NCI-H1048 (cell line): ENCODE measurements around the gene FAM3C.
"Not testable (repeated sequence)": the region's sequence is repeated elsewhere in the genome, so short reads cannot be mapped to it uniquely, and the experiment has no call there.

Experiments used
- DNase-seq: peaks from one replicate; lab custom pipeline; 2025; lab: John Stamatoyannopoulos, UW

FAM3C gene

DNA sequence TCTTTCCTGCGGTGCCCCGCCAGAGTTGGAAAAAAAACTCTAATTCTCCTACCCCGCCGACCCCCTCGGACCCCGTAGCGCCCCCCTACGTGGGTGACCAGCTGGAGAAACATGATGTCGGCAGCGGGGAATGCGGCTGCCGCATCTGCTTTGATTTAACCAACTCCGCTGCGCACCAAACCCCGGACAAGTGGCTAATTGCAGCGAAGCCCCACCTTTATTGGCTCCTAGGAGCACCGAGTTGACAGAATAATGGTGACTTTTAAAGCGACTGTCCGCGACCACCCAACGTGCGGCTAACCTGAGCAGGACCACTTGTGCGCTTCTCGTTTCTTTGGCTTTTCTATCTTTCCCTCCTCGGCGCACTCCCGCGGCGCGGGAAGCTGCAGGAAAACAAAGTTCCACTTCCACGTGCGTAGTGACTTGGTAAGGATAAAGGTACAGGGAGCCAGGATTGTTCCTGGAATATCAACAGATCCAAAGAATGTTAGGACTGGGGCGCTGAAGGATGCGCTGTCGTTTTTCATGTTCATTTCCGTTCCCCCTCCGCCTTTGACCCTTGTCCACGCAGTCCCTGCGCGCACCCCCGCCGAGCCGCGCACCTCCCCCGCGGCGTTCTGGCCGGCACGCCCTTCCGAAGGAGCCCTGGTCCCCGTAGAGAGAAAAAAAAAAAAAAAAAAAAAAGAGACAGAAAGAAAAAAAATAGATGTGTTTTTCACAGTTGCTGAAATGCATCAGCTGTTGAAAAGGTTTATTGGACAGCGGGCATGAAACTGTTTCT is 65.9 kb downstream of the FAM3C start:
- no peak for DNase-seq

DNA sequence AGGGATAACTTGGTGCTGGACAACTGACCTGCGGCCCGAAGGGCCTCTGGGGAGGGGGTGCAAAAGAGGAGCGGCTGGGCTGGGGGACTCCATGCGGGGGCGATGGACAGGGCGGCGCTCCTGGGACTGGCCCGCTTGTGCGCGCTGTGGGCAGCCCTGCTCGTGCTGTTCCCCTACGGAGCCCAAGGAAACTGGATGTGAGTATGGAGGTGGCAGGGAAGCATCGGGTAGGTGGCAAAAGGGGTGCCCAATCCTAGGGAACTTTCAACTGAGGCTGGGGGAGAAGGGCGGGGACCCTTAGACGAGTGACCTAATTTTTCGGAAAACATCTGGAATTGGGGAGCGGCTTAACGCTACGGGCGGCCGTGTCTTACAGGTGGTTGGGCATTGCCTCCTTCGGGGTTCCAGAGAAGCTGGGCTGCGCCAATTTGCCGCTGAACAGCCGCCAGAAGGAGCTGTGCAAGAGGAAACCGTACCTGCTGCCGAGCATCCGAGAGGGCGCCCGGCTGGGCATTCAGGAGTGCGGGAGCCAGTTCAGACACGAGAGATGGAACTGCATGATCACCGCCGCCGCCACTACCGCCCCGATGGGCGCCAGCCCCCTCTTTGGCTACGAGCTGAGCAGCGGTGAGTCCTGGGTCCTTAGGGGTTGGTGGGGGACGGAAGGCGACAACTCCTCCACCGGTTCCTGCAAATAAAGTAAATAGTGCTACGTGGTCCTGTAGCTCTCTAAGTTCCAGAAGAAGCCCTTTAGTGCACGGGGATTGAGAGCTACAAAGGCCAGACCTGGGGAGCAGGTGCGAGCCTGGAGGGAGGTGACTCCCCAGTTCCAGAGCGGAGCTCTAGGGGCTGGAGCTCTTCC is 66.7 kb downstream of the FAM3C start:
- DNase-seq = no peak

DNA sequence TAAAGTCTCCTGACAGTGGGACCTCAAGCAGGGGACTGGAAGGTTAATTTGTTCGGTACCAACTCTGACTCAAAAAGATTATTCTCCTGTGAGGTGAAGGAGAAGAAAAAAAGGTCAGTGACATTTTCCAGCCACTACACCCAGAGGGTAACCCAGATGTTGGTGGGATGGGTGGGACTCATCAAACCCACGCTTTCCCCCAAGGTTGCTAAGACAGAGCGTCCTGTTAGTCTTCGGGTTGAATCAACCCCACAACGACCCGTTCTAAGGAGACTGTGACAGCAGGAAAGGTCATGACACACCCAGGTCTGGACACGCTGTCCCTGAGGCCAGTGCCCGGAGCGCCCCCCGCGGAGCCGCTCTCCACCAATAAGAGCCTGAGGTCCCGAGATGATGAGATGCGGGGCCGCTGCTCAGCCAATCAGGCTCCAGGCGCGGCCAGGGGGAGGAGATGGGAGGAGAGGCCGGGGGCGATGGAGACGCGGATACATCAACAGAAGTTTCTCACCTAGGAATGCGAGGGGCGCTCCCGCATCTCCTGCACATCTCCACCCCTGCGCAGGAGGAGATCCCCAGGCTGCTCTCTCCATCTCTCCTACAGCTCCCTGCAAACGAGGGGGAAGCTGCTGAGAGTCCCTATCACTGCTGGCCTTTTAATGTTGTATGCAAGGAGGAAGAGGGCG is 67.5 kb downstream of the FAM3C start, which contains the start of gene WNT16:
Gene WNT16, plus strand, starts transcription at position 493 of the 683 bp plus-strand sequence. CDS start 293 bp downstream, outside the sequence.
- DNase-seq = no peak

DNA sequence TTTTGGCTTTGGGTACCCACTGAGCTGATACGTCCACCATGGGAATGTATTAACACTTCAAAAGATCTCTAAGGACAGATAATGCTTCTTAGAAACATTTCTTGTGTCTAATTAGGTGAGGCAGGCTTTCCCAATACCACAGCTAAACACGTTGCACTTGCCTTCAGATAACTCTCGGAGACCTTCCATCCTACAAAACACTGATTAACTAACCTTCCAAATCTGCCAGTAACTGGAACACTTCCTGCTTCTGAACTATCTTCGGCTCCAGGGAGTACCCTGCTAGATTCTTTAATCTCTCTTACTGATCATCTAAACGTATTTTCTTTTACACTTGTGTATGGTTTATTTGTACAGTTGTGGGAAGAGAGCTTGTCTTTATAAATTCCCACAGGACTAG is 68.4 kb downstream of the FAM3C start:
- no peak for DNase-seq

DNA sequence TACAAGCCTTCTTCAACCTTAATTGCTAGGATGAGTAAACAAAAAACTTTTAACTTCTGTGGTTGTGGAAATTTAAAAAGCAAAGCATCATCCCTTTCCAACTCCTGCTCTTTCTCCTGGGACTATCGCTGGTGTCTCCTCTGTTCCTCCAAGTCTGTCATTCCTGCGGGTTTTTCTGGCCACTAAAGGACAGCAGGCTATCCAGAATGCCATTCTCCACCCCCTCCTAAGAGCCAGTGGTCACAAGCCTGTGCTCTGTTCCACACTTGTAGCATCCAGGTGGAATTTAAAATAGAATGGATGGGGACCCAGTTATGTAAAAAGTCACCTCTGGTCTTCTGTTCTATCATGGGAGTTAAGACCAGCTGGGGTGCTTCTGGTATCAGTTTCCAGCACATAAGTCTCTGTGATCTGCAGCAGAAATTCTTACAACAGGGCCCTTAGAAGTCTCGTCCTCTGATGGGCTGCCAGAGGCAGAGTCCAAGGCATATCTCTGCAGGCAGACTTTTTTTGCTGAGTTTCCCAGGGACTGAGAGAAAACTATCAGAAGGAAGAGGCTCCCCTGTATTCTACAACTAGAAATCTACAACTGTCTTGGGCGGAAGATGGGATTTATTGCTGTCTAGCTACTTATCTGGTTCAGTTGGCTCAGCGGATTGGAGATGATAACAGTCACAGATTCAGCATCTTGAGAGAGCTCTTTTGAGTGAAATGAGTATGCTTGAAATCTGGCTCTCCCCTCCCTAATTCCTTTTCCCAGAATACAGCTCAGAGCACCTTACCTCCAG is 72.4 kb downstream of the FAM3C start:
- no peak for DNase-seq

DNA sequence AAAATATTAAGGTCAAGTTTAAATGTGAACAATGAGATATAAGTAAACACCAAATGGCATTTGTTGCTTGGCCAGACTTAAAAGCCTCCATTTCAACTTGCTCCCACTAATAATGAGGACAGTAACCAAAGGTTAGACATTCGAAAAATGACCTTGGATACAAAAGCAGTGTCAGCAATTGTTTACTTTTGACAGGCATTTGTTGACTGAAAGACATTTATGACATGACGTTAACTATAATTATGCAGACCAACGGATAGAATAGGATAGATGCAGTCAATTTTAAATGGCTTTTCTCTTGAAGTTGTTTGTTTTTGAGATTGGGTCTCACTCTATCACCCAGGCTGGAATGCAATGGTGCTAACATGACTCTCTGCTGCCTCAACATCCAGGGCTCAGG is 73.6 kb downstream of the FAM3C start:
- DNase-seq = no peak

DNA sequence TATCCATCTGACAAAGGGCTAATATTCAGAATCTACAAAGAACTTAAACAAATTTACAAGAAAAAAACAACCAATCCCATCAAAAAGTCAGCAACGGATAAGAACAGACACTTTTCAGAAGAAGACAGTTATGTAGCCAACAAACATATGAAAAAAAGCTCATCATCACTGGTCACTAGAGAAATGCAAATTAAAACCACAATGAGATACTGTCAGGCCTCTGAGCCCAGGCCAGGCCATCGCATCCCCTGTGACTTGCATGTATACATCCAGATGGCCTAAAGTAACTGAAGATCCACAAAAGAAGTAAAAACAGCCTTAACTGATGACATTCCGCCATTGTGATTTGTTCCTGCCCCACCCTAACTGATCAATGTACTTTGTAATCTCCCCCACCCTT is 80.9 kb downstream of the FAM3C start:
- not testable (repeated sequence) for DNase-seq

DNA sequence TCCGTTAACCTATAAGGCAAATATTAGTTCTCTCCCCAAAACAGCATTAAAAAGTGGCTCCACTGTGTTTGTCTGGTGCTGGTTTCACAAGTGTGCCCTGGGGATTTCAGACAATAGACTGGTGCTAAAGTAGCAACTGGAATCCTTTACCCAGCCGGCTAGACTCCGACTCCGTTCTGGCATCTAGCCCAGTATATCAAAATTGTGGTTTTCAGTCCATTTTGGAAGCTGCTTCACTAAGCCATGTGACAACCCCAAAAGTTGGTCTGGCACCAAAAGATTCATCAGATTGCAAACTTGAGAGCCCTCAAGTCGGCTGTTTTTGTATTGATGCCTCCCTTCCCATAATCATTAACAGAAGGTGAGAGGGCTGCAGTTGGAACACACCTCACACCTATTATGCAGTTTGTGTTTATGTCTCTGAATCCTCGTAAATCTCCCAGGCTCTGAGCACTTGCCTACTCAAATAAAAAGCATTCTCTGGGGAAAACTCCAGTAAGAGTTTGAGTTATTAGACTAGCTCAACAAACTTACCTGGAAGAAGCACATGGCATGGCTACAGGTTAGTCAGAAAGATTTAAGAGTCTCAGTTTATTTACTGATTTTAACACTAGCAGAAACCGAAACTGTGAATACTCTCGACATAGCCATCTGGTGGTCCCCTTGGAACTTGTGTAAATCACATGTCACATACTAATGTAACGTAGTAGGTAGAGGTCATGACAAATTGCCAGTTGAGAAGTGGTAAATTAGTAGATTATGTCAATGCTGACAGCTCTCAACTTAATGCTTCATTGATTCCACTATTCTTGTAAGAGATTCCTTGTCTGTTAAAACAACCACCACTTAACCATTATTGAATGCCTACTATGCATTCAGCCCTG is 82.1 kb downstream of the FAM3C start:
- DNase-seq = no peak

DNA sequence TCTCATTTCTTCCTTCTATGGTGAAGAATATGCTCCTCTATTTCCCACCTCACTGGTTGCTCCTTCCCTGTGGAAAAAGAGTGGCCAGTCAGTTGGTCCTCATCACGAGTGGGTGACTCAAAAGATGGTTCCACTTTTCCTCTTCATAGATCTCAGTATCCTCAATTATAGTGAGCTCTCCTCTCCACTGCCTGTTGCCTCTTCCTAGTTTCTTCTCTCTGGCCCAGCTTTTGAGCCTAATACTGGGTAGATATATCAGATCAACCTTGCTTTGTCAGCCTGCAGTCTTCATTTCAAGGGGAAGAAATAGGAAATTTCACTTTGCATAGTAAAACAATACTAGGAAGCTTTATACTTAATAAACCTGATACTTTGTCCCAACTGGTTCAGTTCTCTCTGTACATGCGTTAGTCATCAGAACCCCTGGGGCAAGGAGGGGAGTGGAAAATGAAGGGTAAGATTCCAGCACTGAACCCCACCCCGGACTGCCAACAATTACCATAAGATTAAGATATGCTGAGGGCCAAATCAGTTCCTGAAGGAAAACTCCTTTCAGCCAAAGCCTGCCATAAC is 82.8 kb downstream of the FAM3C start:
- no peak for DNase-seq

DNA sequence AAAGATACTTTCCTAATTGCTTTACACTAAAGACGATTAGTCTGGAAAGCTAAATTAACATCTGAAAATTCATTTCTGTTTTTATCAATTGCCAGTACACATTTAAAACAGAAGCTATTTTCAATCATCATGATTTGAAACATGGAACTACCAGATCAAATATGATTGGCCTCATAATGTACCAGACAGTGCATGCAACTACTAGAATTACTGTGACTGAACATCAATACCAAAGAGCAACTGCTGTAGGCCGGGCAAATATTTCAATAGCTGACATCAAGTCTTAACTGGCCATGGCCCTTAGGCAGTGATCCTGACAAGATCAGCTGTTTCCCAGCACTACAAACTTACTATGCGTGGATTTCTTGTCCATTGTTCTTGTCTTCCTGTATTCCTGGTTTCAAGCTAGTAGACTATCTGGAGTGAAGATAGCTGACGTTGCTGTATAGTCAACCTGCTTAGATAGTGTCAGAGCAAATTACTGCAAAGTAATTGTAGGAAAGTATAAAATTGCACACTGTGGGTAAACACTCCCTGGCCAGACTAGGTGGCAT is 89.0 kb downstream of the FAM3C start:
- DNase-seq = no peak

DNA sequence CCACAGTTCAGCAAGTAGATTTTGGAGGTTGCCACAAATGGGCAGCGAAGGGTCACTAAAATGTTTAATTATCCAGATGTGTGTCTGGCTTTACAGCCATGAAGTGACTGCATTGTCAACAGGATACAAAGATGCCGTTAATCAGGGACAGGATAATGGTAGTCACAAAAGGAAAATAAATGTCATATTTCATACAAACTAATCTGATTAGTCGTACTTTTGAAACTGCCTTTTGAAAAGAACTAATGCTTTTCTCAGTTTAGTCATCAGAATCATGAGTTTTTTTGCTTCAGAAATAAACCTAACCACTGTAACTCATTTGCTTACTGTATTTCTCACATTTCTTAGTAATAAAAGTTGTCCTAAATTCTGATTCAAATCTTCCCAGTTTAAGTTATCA is 89.5 kb downstream of the FAM3C start:
- no peak for DNase-seq

DNA sequence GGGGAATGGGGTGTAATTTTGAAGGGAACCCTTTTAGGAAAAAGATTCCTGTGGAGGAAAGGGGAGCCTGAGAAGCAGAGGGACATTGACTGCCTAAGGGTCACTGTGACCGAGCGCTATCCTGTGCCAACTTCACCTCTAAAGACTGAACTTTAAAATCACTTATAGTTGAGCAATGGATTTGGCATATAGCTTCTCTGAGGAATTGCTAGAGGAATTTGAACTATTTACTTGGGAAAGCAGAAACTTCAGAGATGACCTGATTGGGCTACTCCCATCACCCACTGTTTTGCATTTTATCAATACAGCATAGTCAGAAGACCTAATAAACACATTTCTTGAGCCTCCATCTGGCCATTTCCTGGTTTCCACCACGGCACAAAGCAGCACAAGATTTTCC is 91.0 kb downstream of the FAM3C start:
- no peak for DNase-seq

DNA sequence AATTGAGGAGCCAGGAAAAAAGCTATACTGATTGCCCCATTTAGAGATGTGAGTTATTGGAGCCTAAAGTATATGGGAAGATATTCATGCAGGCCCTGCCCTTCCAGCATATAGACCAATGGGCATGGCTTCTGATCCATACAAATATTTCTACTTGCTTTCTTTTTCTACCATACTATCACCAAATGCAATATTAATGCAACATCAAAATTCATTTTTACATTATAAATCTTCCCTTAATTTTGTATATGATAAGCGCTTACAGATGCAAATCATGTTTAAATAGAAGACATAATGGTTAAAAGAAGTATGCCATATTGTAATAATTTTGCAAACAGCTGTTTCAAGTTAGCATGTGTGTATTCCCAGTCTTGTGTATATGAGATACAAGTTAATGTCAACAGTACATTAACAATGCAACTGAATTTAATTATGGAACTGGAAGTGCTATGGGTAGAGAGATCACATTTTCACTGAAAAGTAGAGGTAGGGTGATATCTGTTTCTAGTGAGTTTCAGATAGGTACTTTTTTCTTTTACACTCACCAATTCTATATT is 91.9 kb downstream of the FAM3C start:
- DNase-seq = no peak

DNA sequence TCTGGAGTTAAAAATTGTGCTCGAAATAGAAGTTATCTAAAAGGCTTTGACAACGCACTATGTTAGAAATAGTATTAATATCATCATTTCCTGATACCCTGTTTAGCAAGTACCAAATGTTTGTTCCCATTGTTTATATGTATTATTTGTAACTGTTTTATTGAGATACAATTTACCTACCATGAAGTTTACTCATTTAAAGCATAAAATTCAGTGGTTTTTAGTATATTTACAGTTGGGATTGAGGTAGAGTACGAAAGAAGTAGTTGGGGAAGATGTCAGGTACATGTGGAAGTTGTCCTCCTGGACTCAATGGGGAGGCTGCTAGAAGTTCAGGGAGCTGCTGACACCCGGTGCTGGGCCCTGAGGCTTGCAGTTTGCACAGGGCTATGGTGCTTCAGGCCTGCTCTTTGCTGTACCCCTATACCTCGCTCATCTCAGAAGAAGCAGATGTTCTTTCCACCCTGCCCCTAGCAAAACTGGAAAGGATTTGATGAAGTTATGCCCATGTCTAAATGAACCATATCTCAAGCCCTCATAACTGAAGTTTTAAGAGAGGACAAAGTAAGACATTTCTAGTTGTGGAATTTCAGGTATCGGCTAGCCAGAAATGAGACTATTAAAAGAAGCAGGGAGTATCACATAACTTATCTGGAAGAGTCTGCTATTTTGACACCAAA is 92.5 kb downstream of the FAM3C start:
- no peak for DNase-seq

DNA sequence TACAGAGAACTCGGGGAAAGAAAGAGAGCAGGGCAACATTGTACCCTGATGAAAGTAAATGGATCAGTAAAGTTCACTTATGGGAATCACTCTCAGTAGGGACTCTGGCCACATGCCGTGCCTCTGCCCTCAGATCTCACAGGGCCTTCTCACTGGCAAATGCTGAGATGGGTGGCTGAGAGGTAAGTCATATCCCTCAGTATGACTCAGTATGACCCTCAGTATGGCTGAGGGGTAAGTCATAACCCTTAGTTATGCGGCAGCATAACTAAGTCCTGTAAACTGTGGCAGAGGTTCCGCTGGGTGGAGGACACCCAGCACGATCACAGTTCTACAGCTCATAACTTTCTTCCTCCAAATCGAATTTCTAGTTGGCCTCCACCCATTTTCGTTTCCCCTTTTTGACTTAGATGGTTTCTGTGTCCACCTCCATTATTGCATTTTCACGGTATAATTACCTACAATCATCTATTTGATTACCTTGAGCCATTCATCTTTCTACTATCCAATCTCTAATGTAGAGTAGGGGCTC is 93.8 kb downstream of the FAM3C start:
- no peak for DNase-seq

DNA sequence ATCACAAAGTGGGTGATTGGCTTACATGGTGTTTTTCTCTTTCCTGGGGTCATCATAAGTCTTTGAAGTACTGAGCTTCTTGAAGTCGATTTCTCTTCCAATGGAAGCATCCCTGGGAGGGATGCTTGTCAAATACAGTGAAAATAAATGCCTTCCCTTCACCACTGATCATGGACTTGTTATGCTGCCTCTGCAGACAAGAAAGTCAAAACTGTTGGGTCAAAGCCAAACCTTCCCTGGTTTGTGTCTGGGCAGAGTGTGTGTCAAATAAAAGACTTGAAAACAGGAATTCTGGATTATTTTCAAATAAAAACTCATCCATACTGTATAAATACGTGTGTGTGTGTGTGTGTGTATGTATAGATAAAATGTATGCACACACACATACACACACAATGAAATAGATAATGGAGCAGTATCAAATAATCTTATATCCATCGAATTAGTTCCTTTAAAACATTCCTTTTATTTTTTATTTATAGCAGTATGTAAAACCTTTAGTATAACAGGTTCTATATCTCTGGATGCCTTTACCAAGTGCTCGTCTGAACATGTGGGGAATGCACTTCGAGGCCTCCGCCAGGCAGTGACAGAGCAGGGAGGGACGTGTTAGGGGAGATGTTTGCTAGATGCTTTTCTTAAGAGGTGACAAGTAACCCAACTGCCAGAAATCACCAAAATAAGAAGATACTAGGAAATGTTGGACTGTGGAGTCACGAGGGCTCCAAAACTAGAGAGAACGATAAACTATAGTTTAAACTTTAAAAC is 94.5 kb downstream of the FAM3C start:
- no peak for DNase-seq

DNA sequence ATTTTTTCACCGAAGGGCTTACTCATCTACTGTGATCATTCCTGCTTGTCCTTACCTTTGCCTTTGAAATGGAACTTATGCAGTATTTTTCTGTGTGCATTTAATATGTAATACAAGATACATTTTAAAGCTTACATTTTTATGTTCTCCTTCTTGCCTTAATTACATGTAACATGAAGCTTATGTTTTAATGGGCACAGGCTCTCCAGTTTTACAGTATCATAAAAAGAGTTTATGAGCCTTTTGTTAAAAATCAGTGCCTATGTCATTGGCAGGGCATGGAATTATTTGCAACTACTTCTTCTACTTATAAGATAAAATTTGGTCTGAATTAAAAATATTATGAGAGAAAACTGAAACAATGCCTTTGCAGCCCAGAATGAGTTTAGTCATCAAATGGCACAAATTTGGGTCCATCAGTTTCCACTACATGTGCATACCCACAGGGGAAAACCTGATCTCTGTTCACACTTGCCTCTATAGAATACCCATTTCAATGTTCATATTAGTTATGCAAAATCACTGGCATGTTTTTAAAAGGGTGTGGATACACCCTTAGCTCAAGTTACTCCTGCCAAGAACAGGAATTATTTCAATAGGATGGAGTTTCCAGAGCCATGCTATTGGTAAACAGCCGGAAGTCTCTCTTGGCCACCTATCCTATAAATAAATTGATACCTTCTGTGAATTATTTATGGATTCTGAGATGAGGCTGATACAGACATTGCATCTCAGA is 95.3 kb downstream of the FAM3C start:
- DNase-seq = no peak
